Spleen (tissue), 7 donors: Measurements from ENCODE around the gene STAMBP.

Experiments
- POLR2AphosphoS5 ChIP-seq, 3 donors: sonication (generic); formaldehyde crosslinking; IDR thresholded peaks; one replicate each; pipeline ENCODE4 v1.5.1; 2017; ENCODE audit warnings: antibody characterized with exemption in 3 of 3
- TF ChIP-seq, protein P1 (sequence below), 11 experiments: fragments of 200-600 bp in 7 of 11; fragments of 450-650 bp in 4 of 11; sonication (generic) in 4 of 11; IDR thresholded peaks in 8 of 11; conservative IDR thresholded peaks in 3 of 11; 1 replicate in 7 of 11; 2 replicates in 4 of 11; pipeline versions ENCODE4 v1.4.0 to v1.8.0; 2016 to 2021; ENCODE audit warnings: antibody characterized with exemption in 11 of 11, inconsistent platforms in 4 of 11, mild to moderate bottlenecking in 1 of 11
- donor health status: DM: no; HTN: no; CAD: no; lungs with moderate emphysema.
- donor health status: DM: no; HTN: no; CAD: no.
- donor health status: DM: no; HTN: no; CAD: no.

DNA sequence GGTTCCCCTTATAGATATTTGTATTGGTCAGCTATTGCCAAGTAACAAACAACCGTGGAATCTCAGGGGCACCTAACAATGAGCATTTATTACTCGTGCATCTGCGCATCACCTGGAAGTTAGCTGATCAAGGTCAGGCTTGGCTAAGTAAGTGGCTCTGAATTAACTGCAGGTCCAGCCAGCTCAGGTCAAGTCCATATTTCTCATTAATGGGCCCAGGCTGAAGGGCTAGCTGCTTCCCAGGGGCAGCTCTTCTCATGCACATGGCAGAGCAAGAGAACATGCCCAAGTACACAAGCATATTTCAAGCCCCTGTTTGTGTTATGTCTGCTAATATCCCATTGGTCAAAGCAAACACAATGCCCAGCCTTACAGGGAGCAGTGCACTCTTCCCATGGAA lies 90.1 kb downstream of the STAMBP start:
- TF ChIP-seq, protein P1, sequence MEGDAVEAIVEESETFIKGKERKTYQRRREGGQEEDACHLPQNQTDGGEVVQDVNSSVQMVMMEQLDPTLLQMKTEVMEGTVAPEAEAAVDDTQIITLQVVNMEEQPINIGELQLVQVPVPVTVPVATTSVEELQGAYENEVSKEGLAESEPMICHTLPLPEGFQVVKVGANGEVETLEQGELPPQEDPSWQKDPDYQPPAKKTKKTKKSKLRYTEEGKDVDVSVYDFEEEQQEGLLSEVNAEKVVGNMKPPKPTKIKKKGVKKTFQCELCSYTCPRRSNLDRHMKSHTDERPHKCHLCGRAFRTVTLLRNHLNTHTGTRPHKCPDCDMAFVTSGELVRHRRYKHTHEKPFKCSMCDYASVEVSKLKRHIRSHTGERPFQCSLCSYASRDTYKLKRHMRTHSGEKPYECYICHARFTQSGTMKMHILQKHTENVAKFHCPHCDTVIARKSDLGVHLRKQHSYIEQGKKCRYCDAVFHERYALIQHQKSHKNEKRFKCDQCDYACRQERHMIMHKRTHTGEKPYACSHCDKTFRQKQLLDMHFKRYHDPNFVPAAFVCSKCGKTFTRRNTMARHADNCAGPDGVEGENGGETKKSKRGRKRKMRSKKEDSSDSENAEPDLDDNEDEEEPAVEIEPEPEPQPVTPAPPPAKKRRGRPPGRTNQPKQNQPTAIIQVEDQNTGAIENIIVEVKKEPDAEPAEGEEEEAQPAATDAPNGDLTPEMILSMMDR (IDR thresholded peaks at IDR 0.05 in 8 of 11, conservative IDR thresholded peaks at IDR 0.05 in 3 of 11), result no peak
- no peak for TF ChIP-seq POLR2AphosphoS5 (IDR thresholded peaks at IDR 0.05)
